T-helper 2 cell treated with Interferon-gamma antibody and Interleukin-4, amounts not matched to agents 5 μg/mL and 100 μg/mL, for 36 hours (primary cell): ENCODE results near the gene ASB7.
"Not testable (repeated sequence)": the region's sequence is repeated elsewhere in the genome, so short reads cannot be mapped to it uniquely, and the experiment has no call there.

Experiments used
- DNase-seq: peaks from one replicate; pipeline ENCODE4 v3.0.0; 2021; ENCODE audit warnings: low spot score
- H3K27ac Mint-ChIP-seq: one replicate; pipeline ENCODE4 v1.8.0; 2021; ENCODE audit warnings: mild to moderate bottlenecking, mixed read lengths
- H3K27me3 Mint-ChIP-seq: one replicate; pipeline ENCODE4 v1.8.0; 2021; ENCODE audit warnings: low read depth, mixed read lengths
- H3K36me3 Mint-ChIP-seq: one replicate; pipeline ENCODE4 v1.8.0; 2021; ENCODE audit warnings: low read depth, mixed read lengths
- H3K4me1 Mint-ChIP-seq: one replicate; pipeline ENCODE4 v1.8.0; 2021; ENCODE audit warnings: low read depth, mixed read lengths
- H3K4me3 Mint-ChIP-seq: one replicate; pipeline ENCODE4 v1.8.0; 2022; ENCODE audit warnings: mild to moderate bottlenecking, moderate library complexity, mixed read lengths
- H3K9me3 Mint-ChIP-seq: one replicate; pipeline ENCODE4 v1.8.0; 2021; ENCODE audit warnings: mixed read lengths

Gene ASB7

DNA sequence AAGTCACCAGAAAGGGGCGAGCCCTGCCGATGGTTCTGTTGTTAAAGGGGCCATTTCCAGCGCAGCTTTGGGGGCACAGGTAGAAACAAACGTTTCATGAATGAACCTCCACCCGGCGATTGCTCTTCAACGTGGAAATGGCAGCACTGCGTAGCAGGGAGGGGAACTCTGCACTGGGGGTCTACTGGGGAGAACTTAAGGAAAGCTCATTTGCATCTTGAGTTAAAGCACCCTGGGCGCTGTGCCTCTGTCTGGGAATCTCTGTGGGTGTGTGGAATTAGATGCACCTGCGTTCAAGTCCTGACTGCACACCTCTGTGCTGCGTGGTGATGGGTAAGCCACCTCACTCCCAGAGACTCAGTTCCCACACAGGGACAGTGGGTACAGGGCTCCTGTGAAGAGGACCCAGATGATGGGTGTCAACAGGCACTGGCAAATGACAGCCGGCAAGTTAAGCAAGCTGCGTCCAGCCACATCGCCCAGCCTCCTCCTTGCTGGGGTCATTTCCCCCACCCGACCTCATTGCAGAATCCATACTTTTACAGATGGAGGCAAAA lies 68.8 kb downstream of the ASB7 start:
- Mint-ChIP-seq H3K36me3 (no peaks in the 10 kb centered on the region), H3K27me3 (peaks cover 2% of the 10 kb centered on the region), H3K4me3 (no peak overlapping the region), H3K4me1 (no peaks in the 10 kb centered on the region), H3K27ac (no peak overlapping the region), H3K9me3 (no peaks in the 10 kb centered on the region)
- no peak for DNase-seq

DNA sequence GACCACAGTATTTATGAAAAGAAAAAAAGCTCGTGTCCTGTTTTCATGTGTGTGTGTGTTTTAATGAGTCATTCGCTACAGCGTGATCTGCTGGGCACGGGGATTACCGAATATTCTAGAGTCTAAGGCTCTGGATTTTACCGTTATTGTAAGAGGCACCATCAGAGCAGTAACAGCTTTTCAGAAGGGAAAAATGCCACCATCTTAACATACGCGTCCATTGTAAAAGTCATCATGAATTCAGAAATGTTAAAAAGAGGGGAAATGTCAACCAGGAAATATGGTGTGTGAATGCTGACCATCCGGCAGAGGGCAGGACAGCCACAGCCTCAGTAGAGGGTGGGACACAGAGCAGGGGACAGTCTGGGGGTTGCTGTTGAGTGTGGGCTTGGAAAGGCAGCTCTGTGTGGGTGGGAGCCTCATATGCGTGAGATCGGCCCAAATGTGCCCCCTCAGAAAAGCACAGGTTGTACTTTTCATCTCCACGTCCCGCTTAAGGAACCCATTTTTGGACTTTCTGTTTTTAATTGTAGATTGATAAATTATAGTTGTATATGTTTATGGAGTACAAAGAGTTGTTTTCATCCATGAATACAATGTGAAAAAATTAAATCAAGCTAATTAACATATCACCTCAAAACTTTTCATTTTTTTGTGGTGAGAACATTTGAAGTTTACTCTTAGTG lies 69.6 kb downstream of the ASB7 start:
- no peaks in the 10 kb centered on the region for H3K4me1 Mint-ChIP-seq
- no peaks in the 10 kb centered on the region for H3K9me3 Mint-ChIP-seq
- H3K4me3 Mint-ChIP-seq = no peak overlapping the region
- H3K27me3 Mint-ChIP-seq = peaks cover 2% of the 10 kb centered on the region
- no peak overlapping the region for H3K27ac Mint-ChIP-seq
- no peak for DNase-seq
- no peaks in the 10 kb centered on the region for H3K36me3 Mint-ChIP-seq

DNA sequence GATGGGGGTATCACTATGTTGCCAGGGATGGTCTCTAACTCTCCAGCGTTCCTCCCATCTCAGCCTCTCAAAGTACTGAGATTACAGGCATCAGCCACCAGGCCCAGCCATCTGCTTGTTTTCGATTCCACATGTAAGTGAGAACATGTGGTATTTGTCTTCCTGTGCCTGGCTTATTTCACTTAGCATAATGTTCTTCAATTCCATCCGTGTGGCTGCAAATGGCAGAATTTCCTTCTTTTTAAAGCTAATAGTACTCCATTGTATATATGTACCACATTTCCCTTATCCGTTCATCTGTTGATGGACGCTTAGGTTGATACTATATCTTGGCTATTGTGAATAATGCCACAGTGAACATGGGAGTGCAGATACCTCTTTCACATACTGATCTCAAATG lies 70.6 kb downstream of the ASB7 start:
- Mint-ChIP-seq H3K27ac (no peak overlapping the region), H3K27me3 (peaks cover 8% of the 10 kb centered on the region), H3K9me3 (no peaks in the 10 kb centered on the region)

DNA sequence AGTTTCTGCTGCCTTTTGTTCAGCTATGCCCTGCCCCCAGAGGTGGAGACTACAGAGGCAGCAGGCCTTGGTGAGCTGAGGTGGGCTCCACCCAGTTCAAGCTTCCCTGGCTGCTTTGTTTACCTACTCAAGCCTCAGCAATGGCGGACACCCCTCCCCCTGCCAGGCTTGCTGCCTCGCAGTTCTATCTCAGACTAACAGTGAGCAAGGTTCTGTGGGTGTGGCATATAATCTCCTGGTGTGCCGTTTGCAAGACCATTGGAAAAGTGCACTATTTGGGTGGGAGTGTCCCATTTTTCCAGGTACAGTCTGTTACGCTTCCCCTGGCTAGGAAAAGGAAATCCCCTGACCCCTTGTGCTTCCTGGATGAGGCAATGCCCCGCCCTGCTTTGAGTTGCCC lies 76.8 kb downstream of the ASB7 start:
- H3K4me1 Mint-ChIP-seq, H3K27ac Mint-ChIP-seq, H3K9me3 Mint-ChIP-seq, H3K36me3 Mint-ChIP-seq, DNase-seq, H3K4me3 Mint-ChIP-seq, H3K27me3 Mint-ChIP-seq: not testable (repeated sequence)

More for the DNA sequence above, 70.6 kb downstream of the ASB7 start:
- no peak for DNase-seq
- H3K36me3 Mint-ChIP-seq = no peaks in the 10 kb centered on the region
- H3K4me1 Mint-ChIP-seq = no peaks in the 10 kb centered on the region
- H3K4me3 Mint-ChIP-seq = no peak overlapping the region

DNA sequence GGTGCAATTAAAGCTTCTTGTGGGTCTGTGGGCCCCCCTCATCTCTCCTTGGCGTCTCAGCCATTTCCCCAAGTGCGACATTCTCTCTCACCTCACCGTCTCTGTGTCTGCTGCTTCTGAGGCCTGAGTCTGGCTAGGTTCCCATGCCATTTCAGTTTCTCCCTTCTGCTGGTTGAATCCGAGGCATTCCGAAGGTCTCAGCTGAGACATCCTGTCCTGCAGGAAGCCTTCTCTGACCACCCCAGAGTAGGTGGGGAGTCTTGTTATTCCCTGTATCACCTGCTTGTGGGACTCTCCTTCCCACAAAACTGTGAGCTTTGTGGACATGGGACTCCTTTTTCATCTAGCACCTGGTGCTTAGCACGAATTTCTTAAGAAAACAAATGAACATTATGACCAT lies 78.3 kb downstream of the ASB7 start:
- Mint-ChIP-seq H3K36me3 (no peaks in the 10 kb centered on the region), H3K27me3 (peaks cover 9% of the 10 kb centered on the region), H3K4me3 (no peak overlapping the region), H3K9me3 (no peaks in the 10 kb centered on the region), H3K4me1 (peaks cover 1% of the 10 kb centered on the region), H3K27ac (no peak overlapping the region)
- no peak for DNase-seq

DNA sequence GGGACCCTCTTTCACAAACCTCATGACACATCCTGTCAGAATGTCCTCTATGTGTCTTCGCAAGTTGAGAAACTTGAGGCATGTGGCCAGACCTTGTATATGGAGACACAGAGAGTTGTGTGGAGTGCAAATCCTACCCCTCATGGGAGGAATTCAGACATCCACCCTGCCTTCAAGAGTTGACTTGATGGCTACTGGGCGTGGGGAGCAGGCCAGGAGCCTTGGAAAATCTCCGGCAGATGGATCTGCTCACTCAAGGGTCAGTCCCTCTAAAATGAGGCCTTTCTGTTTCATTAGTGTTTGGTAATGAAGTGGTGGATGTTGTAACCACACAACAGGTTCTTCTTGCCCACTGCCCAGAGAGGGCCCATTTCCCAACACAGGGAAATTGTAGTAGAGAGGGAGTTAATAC lies 79.0 kb downstream of the ASB7 start:
- Mint-ChIP-seq H3K4me1 (peaks cover 1% of the 10 kb centered on the region), H3K36me3 (no peaks in the 10 kb centered on the region), H3K27me3 (peaks cover 9% of the 10 kb centered on the region), H3K27ac (no peak overlapping the region), H3K4me3 (no peak overlapping the region), H3K9me3 (no peaks in the 10 kb centered on the region)
- DNase-seq = no peak

DNA sequence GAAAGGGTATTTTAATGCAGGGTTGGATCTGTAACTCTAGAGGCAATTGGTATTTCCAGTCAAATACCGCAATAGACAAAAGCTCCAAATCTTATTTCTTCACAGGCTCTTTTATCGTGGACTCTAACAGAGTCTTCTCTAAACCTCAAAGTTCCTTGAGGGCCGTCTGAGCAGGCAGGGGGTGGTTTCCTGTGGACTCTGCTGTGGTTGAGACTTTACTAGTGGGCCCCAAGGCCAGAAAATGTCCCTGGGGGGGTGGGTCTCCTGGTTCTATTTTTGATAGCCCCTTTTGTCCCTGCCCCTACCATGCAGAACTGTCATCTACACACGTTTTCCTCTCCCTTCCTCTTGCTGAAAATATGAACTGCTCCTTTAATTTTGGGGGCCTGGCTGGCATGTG lies 80.1 kb downstream of the ASB7 start:
- DNase-seq = no peak
- Mint-ChIP-seq H3K4me1 (peaks cover 1% of the 10 kb centered on the region), H3K36me3 (no peaks in the 10 kb centered on the region), H3K9me3 (no peaks in the 10 kb centered on the region), H3K27ac (no peak overlapping the region), H3K4me3 (no peak overlapping the region), H3K27me3 (peaks cover 6% of the 10 kb centered on the region)

DNA sequence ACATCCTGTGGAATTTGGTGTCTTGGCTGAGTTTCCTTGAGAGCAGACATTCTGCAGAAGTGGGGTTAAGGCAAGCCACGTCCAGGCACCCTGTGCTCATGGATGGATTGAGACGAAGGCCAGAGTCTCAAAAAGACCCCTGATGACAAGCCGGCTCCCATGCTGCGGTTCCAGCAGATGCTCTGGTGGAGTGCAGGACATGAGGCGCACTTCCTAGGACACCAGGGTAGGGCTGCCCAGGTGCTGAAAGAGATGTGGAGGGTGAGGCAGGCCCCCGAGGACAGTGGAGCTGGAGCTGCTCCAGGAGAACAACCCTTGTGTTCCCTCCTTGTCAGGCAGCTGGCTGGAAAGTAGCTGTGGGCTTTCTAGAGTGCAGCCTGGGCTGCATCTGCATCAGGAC lies 81.0 kb downstream of the ASB7 start:
- DNase-seq = no peak
- no peak overlapping the region for H3K4me3 Mint-ChIP-seq
- peaks cover 1% of the 10 kb centered on the region for H3K4me1 Mint-ChIP-seq
- H3K27ac Mint-ChIP-seq = no peak overlapping the region
- no peaks in the 10 kb centered on the region for H3K27me3 Mint-ChIP-seq
- H3K9me3 Mint-ChIP-seq = no peaks in the 10 kb centered on the region
- H3K36me3 Mint-ChIP-seq = no peaks in the 10 kb centered on the region

DNA sequence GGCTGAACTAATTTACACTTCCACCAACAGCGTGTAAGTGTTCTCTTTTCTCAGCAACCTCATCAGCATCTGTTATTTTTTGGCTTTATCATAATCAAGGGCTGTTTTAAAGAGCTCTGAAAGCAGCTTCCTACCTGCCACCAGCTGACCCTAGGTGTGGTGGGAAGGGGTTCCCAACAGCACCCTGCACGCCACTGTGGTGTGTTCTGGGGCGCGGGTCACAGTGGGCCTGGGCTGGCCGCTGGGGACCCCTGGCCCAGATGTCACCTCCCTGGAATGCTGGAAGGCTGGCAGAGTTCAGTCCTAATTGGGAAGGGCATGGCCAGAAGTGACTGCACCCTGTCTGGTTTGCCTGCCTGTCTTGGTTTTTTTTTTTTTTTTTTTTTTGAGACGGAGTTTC lies 82.2 kb downstream of the ASB7 start:
- Mint-ChIP-seq H3K27me3 (no peaks in the 10 kb centered on the region), H3K36me3 (no peaks in the 10 kb centered on the region), H3K4me3 (no peak overlapping the region), H3K27ac (no peak overlapping the region), H3K4me1 (peaks cover 1% of the 10 kb centered on the region), H3K9me3 (no peaks in the 10 kb centered on the region)
- no peak for DNase-seq

DNA sequence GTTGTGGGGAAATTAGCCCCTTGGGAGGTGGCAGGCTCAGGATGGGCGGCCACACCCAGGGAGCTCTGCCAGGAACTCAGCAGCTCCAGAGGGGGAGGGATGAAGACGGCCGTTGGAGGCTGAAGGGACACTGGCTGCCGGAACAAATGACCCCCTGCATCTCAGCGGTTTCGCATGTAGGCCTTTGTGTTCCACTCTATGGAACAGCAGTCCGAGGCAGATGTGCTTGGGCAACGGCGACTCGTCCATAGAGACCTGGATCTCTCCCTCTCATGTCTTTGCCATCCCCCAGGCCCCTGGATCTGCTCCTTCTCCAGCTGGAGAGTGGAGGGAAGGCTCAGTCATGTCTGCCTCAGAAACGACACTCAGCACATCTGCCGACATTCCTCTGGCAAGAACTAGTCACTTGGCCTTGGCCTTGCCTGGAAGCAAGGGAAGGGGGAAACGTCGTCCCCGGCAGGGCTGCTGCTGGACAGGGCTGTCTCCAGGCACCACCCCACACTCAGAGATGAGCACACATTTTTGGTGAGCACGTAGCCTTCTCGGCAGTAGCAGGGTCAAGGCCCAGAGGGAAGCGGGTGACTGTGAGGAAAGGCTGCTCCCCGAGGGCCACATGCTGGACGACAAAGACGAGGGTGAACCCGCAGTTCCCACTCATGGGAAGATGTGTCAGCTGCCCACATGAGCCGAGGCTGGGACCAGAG lies 83.8 kb downstream of the ASB7 start:
- no peak for DNase-seq
- Mint-ChIP-seq H3K4me1 (peaks cover 1% of the 10 kb centered on the region), H3K27me3 (no peaks in the 10 kb centered on the region), H3K4me3 (no peak overlapping the region), H3K36me3 (no peaks in the 10 kb centered on the region), H3K27ac (no peak overlapping the region), H3K9me3 (no peaks in the 10 kb centered on the region)

DNA sequence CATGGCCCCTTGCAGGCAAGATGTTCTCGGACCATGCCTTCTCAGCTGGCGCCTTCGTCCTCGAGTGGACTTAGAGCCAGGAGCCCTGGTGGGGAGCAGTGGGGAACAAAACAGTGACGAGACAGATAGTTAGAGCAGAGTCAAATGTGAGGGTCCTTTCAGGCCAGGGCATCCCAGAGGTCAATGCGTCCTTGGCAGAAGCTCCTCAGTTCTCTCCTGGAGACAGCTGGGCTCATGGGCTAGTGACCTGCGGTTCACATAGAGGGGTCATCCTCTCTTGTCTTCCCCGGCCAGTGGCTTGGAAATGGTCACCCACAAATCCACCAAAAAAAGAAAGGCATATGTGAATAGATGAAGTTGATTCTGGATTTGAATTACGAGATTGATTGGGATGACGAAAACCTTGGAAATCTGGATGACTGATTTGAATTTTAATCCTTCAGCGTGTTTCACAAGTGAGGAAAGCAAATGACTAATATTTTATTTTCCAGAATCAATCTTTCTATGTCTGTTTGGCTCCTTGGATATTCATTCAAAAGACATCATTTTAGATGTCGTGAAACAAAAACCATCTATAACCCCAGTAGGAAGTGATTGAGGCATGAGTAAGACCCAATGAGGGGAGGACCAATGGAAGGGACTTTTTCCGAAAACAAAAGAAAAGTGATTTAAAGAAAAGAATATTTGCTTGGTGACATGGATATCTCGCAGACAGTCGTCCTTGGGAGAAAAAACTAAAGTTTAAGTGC lies 84.5 kb downstream of the ASB7 start:
- Mint-ChIP-seq H3K4me3 (no peak overlapping the region), H3K4me1 (peaks cover 1% of the 10 kb centered on the region), H3K36me3 (no peaks in the 10 kb centered on the region), H3K27me3 (no peaks in the 10 kb centered on the region), H3K9me3 (no peaks in the 10 kb centered on the region), H3K27ac (no peak overlapping the region)
- no peak for DNase-seq

DNA sequence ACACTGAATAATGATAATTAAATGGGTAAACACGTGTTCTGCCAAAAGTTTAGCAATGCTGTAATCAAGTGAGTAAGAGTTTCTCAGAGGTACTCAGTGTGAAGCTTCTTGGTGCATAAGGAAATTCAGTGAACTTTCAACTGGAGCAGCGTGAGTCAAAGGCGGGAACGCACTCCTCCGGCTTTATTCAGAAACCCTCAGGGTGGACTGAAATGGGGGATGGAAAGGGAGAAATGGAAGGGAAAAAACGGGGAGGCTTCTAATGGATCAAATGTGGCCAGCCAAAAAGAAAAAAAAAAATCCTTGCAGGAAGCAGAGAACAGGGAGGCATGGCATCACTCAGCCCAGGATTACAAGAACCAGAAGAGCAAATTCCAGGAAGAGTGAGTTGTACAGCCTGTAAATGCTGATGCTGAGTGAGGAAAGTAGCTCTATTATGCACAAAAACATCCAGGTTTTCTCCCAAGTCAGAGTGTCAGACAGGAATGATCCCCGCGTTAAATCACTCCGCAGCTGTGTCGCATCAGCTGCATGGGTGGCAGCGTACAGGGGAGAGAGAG lies 85.3 kb downstream of the ASB7 start:
- Mint-ChIP-seq H3K4me1 (peaks cover under 1% of the 10 kb centered on the region), H3K4me3 (no peak overlapping the region), H3K36me3 (no peaks in the 10 kb centered on the region), H3K27ac (no peak overlapping the region), H3K27me3 (no peaks in the 10 kb centered on the region), H3K9me3 (no peaks in the 10 kb centered on the region)
- DNase-seq = no peak

DNA sequence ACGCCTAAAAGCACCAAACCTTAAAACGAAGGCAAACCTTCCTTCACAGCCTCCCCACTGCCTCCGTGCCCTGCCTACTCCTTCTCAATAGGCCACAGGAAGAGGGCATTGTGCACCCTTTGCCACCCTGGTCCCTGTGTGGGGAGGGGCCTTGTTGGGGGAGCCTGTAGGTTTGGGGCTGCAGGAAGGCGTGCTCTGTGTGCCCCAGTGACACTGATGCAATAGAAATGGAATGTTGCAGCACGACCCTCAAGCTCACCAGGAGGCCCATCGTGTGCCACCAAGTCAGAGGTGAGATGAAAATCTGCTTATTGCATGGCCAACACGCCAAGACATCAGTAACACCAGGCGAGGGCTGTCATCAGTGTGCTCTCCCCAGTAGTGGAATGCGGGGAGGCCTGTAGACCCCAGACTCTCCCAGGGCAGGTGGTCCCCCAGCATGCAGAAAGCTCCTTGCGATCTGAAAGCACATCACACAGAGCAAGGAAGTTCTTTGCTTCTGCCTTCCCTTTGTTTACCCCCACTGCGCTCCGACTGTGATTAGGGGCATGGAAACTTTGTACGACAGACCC lies 86.2 kb downstream of the ASB7 start:
- Mint-ChIP-seq H3K36me3 (no peaks in the 10 kb centered on the region), H3K27ac (no peak overlapping the region), H3K9me3 (no peaks in the 10 kb centered on the region), H3K27me3 (peaks cover 2% of the 10 kb centered on the region), H3K4me1 (no peaks in the 10 kb centered on the region), H3K4me3 (no peak overlapping the region)
- DNase-seq = no peak
